ENCODE results near the gene ESRRG. TPM values are rescaled to one million over a fixed set of nuclear protein-coding genes. Genes with fewer than 3 reads are reported as not detected.

Gene ESRRG
- total RNA-seq, 1 donor from 2014 or later, result 8.6 TPM

GRCh38 chr1:216462066-216462775 lies 261.0 kb downstream of the ESRRG start:
- FAIRE-seq (no peak), DNase-seq (ENCODE audit: low spot score in 2 of 2) (no peak)

DNA sequence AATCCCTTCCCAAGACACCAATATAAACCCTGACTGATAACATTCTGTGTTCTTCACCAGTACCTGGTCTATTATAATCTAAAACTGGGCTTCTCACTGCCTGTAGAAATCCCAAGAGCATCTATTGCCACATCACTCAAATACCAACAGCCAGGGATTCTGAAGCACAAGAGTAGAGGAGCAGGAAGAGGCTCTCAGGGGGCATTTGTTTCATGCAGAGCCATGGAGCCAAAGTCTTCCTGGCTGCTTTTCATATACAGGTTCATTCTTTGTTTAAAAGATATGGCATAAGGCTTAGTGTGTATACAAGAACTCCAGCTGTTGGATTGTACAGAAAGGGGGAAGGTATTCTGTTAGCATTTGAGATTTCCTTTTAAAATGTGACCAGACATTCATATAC lies 261.8 kb downstream of the ESRRG start:
- DNase-seq (ENCODE audit: low spot score in 2 of 2) (no peak), FAIRE-seq (no peak)

GRCh38 chr1:216459651-216460207 lies 263.5 kb downstream of the ESRRG start:
- DNase-seq (ENCODE audit: low spot score in 2 of 2), result no peak
- no peak for FAIRE-seq

GRCh38 chr1:216458812-216459211 lies 264.4 kb downstream of the ESRRG start:
- FAIRE-seq, result no peak
- DNase-seq (ENCODE audit: low spot score in 2 of 2), result no peak

DNA sequence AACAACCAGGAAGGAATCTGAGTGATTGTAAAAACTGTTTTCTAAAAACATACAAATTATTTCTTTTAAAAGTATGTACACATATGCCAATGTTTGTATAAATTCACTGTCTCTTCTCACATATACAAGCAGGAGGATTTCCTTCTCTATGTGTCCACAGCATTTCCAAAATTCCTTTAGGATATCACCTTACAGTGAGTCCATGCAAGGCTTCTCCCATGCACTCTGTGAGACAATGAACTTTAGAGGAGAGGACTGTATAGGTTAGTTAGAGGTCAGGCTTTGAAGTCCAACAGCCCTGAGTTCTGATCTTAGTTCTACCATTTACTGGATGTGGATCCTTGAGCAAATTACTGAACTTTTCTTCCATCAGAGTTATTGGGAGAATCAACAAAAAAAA lies 265.9 kb downstream of the ESRRG start:
- FAIRE-seq (no peak), DNase-seq (ENCODE audit: low spot score in 2 of 2) (no peak)

GRCh38 chr1:216456682-216457081 lies 266.5 kb downstream of the ESRRG start:
- no peak for DNase-seq (ENCODE audit: low spot score in 2 of 2)

DNA sequence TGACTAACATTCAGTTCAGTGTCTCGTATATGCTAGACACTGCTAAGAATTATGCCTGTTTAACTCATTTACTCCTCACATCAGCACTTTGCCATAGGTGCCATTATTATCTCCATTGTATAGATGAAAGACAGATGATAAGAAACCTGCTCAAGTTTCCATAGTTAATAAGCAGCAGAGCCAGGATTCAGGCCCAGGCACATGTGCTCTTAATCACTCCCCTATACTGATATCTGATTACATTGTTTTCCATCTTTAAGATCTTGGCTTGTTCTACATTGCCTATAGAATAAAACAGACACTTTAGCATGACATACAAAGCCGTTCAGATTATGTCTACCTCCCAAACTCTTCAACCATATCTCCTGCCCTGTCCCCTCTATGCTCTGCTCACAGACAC lies 269.5 kb downstream of the ESRRG start:
- FAIRE-seq (no peak), DNase-seq (ENCODE audit: low spot score in 2 of 2) (no peak)

More at GRCh38 chr1:216456682-216457081, 266.5 kb downstream of the ESRRG start:
- FAIRE-seq, result no peak

All from frontal cortex (tissue), 4 donors.